ENCODE data around the gene TMEM80. TPM values are rescaled to one million over a fixed set of nuclear protein-coding genes. Genes with fewer than 3 reads are reported as not detected.

Gene TMEM80
- total RNA-seq, 1 experiment from 2014 or later = 17.6 TPM

- CTCF ChIA-PET = no interaction called here
- no TSS peak for BruUV-seq (replicated peaks)
- intact Hi-C loops (cut with micrococcal nuclease; ENCODE audit: unreplicated experiment) = no loop called here
- no peak for TF ChIP-seq CTCF (conservative IDR thresholded peaks at IDR 0.05; ENCODE audit: low read depth, low read length)
- H3K27ac ChIP-seq (ENCODE audit: low read depth, low read length, poor library complexity, severe bottlenecking) = no peak overlapping the region
- H3K4me3 ChIP-seq (ENCODE audit: low read depth, low read length, poor library complexity, severe bottlenecking) = no peak overlapping the region
- DNase-seq (ENCODE audit: low spot score) = no peak
- no peaks in the 10 kb centered on the region for H3K27me3 ChIP-seq (replicated peaks; ENCODE audit: insufficient read depth, low read depth, low read length, poor library complexity)
- no peaks in the 10 kb centered on the region for H3K36me3 ChIP-seq (ENCODE audit: insufficient read depth, low read length, poor library complexity, severe bottlenecking)
- no peaks in the 10 kb centered on the region for H3K4me1 ChIP-seq (ENCODE audit: insufficient read depth, low read length, poor library complexity, severe bottlenecking)
- POLR2A ChIA-PET (ENCODE audit: low non-redundant PET) = no interaction called here
- H3K9me3 ChIP-seq (ENCODE audit: low read depth, low read length, poor library complexity, severe bottlenecking) = no peaks in the 10 kb centered on the region
Observed at GRCh38 chr11:704781-705645, 9.4 kb downstream of the TMEM80 start.

- no peaks in the 10 kb centered on the region for H3K27me3 ChIP-seq (replicated peaks; ENCODE audit: insufficient read depth, low read depth, low read length, poor library complexity)
- DNase-seq (ENCODE audit: low spot score) = no peak
- TF ChIP-seq CTCF (conservative IDR thresholded peaks at IDR 0.05; ENCODE audit: low read depth, low read length) (no peak), EZH2 (IDR thresholded peaks at IDR 0.05; ENCODE audit: borderline replicate concordance, low read depth, low read length, poor library complexity, severe bottlenecking) (no peak)
- no peaks in the 10 kb centered on the region for H3K4me1 ChIP-seq (ENCODE audit: insufficient read depth, low read length, poor library complexity, severe bottlenecking)
- no peaks in the 10 kb centered on the region for H3K36me3 ChIP-seq (ENCODE audit: insufficient read depth, low read length, poor library complexity, severe bottlenecking)
- intact Hi-C loops (cut with micrococcal nuclease; ENCODE audit: unreplicated experiment) = no loop called here
- H3K4me3 ChIP-seq (ENCODE audit: low read depth, low read length, poor library complexity, severe bottlenecking) = peak within 1 kb of the TSS; percentile 31
- H3K27ac ChIP-seq (ENCODE audit: low read depth, low read length, poor library complexity, severe bottlenecking) = no peak within 1 kb of the TSS
- CTCF ChIA-PET = no interaction called here
- no peaks in the 10 kb centered on the region for H3K9me3 ChIP-seq (ENCODE audit: low read depth, low read length, poor library complexity, severe bottlenecking)
- BruUV-seq (replicated peaks) = no TSS peak
- POLR2A ChIA-PET (ENCODE audit: low non-redundant PET) = no interaction called here
Observed at GRCh38 chr11:705646-706438, 10.2 kb downstream of the TMEM80 start, which contains the start of gene EPS8L2. Gene EPS8L2 (plus strand): TSS chr11:706231. CDS start chr11:709408, 3,177 bp downstream.

- H3K27ac ChIP-seq (ENCODE audit: low read depth, low read length, poor library complexity, severe bottlenecking) = no peak overlapping the region
- BruUV-seq (replicated peaks) = no TSS peak
- ChIA-PET POLR2A (ENCODE audit: low non-redundant PET) (no interaction called here), CTCF (no interaction called here)
- no peaks in the 10 kb centered on the region for H3K36me3 ChIP-seq (ENCODE audit: insufficient read depth, low read length, poor library complexity, severe bottlenecking)
- no peak for TF ChIP-seq CTCF (conservative IDR thresholded peaks at IDR 0.05; ENCODE audit: low read depth, low read length)
- no peak for TF ChIP-seq EZH2 (IDR thresholded peaks at IDR 0.05; ENCODE audit: borderline replicate concordance, low read depth, low read length, poor library complexity, severe bottlenecking)
- no peaks in the 10 kb centered on the region for H3K4me1 ChIP-seq (ENCODE audit: insufficient read depth, low read length, poor library complexity, severe bottlenecking)
- DNase-seq (ENCODE audit: low spot score) = no peak
- no peaks in the 10 kb centered on the region for H3K27me3 ChIP-seq (replicated peaks; ENCODE audit: insufficient read depth, low read depth, low read length, poor library complexity)
- intact Hi-C loops (cut with micrococcal nuclease; ENCODE audit: unreplicated experiment) = no loop called here
- H3K9me3 ChIP-seq (ENCODE audit: low read depth, low read length, poor library complexity, severe bottlenecking) = no peaks in the 10 kb centered on the region
- peak overlapping the region; percentile 31 for H3K4me3 ChIP-seq (ENCODE audit: low read depth, low read length, poor library complexity, severe bottlenecking)
Observed at GRCh38 chr11:706439-706956, 10.9 kb downstream of the TMEM80 start.
